Suprapubic skin (tissue), 4 donors: ENCODE results near the gene ZNF44. TPM values are rescaled to one million over a fixed set of nuclear protein-coding genes. Genes with fewer than 3 reads are reported as not detected.

Source experiments
- DNase-seq, 2 donors: peaks; one replicate each; pipeline ENCODE4 v3.0.0-alpha.2; 2019; ENCODE audit warnings: low spot score in 2 of 2
- H3K27ac ChIP-seq: fragments of 200-600 bp; sonication (generic); one replicate; pipeline ENCODE4 v1.5.1; 2019
- H3K27me3 ChIP-seq: fragments of 200-600 bp; sonication (generic); one replicate; pipeline ENCODE4 v1.5.1; 2019
- H3K36me3 ChIP-seq: fragments of 200-600 bp; sonication (generic); one replicate; pipeline ENCODE4 v1.5.1; 2019
- H3K4me1 ChIP-seq: fragments of 200-600 bp; sonication (generic); one replicate; pipeline ENCODE4 v1.5.1; 2019
- H3K4me3 ChIP-seq: fragments of 200-600 bp; sonication (generic); one replicate; pipeline ENCODE4 v1.5.1; 2019; ENCODE audit warnings: mild to moderate bottlenecking
- H3K9me3 ChIP-seq: fragments of 200-600 bp; sonication (generic); one replicate; pipeline ENCODE4 v1.5.1; 2019
- EP300 ChIP-seq: sonication (generic); formaldehyde crosslinking; IDR thresholded peaks from one replicate; pipeline ENCODE4 v1.6.1; 2017; ENCODE audit warnings: antibody characterized with exemption
- POLR2A ChIP-seq, 2 donors: fragments of 450-650 bp; IDR thresholded peaks; one replicate each; pipeline ENCODE4 v1.6.1; 2017; ENCODE audit warnings: antibody characterized with exemption in 2 of 2, mild to moderate bottlenecking in 2 of 2, moderate library complexity in 2 of 2
- POLR2AphosphoS5 ChIP-seq, 3 donors: sonication (generic); formaldehyde crosslinking; IDR thresholded peaks; one replicate each; pipeline ENCODE4 v1.6.1; 2017; ENCODE audit warnings: antibody characterized with exemption in 3 of 3
- WGBS: methylation state at CpG from one replicate; pipeline ENCODE4 v1.1.5; 2018; 5-methylcytosine and 5-hydroxymethylcytosine counted together
- total RNA-seq, 4 donors: library from RNA; depleted of rRNA; stranded (reverse); fragments of >200 nt; gene quantifications; one replicate each; pipeline ENCODE4 v1.1.0, GENCODE V29; 2016
- TF ChIP-seq, protein P1 (sequence below), 2 donors: fragments of 200-600 bp in 1 of 2; fragments of 450-650 bp in 1 of 2; sonication (generic) in 1 of 2; IDR thresholded peaks; one replicate each; pipeline ENCODE4 v1.5.1; 2016 to 2019; ENCODE audit warnings: antibody characterized with exemption in 2 of 2, mild to moderate bottlenecking in 1 of 2, moderate library complexity in 1 of 2

The ZNF44 gene
- total RNA-seq, 4 donors from 2014 or later: 7.2 to 24.2 (median 11.7) TPM

DNA sequence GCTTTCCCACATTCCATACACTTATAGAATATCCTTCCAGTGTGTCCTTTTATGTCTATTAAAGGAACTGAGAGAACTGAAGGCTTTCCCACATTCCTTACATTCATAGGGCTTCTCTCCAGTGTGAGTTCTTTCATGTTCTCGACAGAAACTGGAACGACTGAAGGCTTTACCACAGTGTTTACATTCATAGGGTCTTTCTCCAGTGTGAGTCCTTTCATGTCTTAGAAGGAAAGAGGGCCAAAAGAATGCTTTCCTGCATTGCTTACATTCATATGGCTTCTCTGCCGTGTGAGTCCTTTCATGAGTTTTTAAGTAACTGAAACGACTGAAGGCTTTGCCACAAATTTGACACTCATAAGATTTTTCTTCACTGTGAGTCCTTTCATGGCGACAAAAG is 22.3 kb downstream of the ZNF44 start:
- WGBS: 91% methylated on average over 5 of the region's 5 CpGs
- Histone ChIP-seq H3K36me3 (peaks cover 64% of the 10 kb centered on the region), H3K9me3 (peaks cover 47% of the 10 kb centered on the region)

DNA sequence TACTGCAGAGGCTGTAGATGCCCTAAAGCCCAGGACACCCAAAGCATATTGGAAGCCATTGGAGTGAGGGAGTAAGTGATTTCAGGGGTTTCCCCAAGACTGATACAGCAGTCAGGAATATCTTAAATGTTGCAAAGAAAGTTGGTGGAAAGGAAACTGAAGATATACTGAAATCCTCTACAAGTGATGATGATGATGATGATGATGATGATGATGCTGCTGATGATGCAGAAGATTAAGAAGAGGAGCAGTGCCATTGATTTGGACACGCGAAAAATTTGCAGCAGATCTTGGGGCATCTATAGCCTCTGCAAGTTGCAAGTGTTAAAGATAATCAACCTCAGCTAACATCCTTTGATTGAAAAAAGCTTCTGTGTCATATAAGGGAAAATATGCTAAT is 23.8 kb downstream of the ZNF44 start:
- no peak overlapping the region for H3K4me3 ChIP-seq
- peaks cover 62% of the 10 kb centered on the region for H3K36me3 ChIP-seq
- H3K27me3 ChIP-seq: no peaks in the 10 kb centered on the region
- TF ChIP-seq POLR2AphosphoS5 (IDR thresholded peaks at IDR 0.05): no peak
- TF ChIP-seq EP300: no peak
- TF ChIP-seq, protein P1, sequence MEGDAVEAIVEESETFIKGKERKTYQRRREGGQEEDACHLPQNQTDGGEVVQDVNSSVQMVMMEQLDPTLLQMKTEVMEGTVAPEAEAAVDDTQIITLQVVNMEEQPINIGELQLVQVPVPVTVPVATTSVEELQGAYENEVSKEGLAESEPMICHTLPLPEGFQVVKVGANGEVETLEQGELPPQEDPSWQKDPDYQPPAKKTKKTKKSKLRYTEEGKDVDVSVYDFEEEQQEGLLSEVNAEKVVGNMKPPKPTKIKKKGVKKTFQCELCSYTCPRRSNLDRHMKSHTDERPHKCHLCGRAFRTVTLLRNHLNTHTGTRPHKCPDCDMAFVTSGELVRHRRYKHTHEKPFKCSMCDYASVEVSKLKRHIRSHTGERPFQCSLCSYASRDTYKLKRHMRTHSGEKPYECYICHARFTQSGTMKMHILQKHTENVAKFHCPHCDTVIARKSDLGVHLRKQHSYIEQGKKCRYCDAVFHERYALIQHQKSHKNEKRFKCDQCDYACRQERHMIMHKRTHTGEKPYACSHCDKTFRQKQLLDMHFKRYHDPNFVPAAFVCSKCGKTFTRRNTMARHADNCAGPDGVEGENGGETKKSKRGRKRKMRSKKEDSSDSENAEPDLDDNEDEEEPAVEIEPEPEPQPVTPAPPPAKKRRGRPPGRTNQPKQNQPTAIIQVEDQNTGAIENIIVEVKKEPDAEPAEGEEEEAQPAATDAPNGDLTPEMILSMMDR (IDR thresholded peaks at IDR 0.05): no peak
- no peak for TF ChIP-seq POLR2A (IDR thresholded peaks at IDR 0.05)
- DNase-seq: no peak
- H3K9me3 ChIP-seq: peaks cover 52% of the 10 kb centered on the region
- H3K27ac ChIP-seq: no peak overlapping the region
- no peaks in the 10 kb centered on the region for H3K4me1 ChIP-seq
- WGBS: 96% methylated on average over 2 of the region's 2 CpGs

More for the DNA sequence above, 22.3 kb downstream of the ZNF44 start:
- DNase-seq: no peak
- H3K27me3 ChIP-seq: no peaks in the 10 kb centered on the region
- TF ChIP-seq POLR2A (IDR thresholded peaks at IDR 0.05): no peak
- TF ChIP-seq POLR2AphosphoS5 (IDR thresholded peaks at IDR 0.05): no peak
- TF ChIP-seq, protein P1 (IDR thresholded peaks at IDR 0.05): no peak
- no peak for TF ChIP-seq EP300
- H3K27ac ChIP-seq: no peak overlapping the region
- H3K4me1 ChIP-seq: no peaks in the 10 kb centered on the region
- no peak overlapping the region for H3K4me3 ChIP-seq

DNA sequence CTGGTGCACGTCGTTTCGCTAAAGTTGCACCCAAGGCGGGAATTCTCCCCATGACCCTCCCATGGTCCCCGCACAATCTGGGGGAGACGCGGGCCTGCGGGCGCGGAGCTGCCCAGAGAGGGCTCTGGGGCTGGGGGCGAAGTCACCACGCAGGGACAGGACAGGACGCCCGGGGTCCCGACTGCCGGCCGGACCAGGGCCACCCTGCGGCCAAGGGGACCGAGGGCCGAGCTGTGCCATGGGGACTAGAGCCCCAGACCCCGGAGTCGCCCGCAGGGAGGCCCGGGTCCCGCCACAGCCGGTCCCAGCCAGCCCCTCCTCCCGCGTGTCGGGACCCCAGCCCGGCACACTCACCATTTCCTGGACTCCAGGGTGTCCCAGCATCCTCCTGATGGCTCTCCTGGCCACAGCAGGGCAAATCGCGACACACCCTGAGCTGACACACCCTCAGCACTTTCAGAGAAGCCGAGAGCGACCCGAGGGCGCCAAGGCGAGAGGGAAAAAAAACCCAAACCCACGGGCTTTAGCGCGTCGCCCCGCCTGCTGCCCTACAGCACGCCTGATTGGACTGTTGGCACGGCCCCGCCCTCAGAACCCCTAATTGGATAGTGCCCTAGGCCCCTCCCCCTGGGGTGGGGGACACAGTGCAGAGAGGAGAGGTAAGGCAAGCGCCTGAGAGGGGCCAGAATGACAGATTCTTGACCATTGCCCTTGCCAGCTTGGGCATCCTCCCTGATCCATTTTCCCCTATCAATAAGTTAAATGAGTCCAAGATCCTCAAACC is 28.6 kb downstream of the ZNF44 start:
- H3K36me3 ChIP-seq: peaks cover 16% of the 10 kb centered on the region
- DNase-seq: no peak
- 64% methylated on average over 8 of the region's 46 CpGs for WGBS
- no peaks in the 10 kb centered on the region for H3K27me3 ChIP-seq
- TF ChIP-seq, protein P1 (IDR thresholded peaks at IDR 0.05): no peak
- H3K4me1 ChIP-seq: no peaks in the 10 kb centered on the region
- peaks cover 40% of the 10 kb centered on the region for H3K9me3 ChIP-seq
- H3K27ac ChIP-seq: no peak overlapping the region
- H3K4me3 ChIP-seq: no peak overlapping the region

DNA sequence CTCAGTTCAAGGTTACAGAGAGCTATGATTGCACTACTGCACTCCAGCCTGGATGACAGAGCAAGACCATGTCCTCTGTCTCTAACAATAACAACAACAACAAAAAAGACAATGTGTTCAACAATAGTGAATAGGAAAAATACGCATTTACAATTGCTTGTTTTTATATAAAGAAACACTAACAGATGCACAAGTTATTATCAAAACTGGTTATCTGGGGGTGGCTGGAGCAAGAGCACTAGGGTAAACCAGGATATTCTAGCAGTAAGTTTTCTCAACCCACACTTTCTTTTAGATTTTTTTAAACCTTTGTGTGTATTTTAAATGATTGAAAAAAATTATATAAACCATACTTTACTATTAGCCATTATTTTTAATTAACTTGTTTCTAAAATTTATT is 33.1 kb downstream of the ZNF44 start:
- Histone ChIP-seq H3K4me3 (no peak overlapping the region), H3K27me3 (no peaks in the 10 kb centered on the region), H3K4me1 (no peaks in the 10 kb centered on the region), H3K9me3 (peaks cover 29% of the 10 kb centered on the region), H3K36me3 (no peaks in the 10 kb centered on the region), H3K27ac (no peak overlapping the region)
- TF ChIP-seq POLR2A (IDR thresholded peaks at IDR 0.05) (no peak), POLR2AphosphoS5 (IDR thresholded peaks at IDR 0.05) (no peak), EP300 (no peak)
- TF ChIP-seq, protein P1 (IDR thresholded peaks at IDR 0.05): no peak
- 96% methylated on average over 1 of the region's 1 CpG for WGBS
- no peak for DNase-seq

DNA sequence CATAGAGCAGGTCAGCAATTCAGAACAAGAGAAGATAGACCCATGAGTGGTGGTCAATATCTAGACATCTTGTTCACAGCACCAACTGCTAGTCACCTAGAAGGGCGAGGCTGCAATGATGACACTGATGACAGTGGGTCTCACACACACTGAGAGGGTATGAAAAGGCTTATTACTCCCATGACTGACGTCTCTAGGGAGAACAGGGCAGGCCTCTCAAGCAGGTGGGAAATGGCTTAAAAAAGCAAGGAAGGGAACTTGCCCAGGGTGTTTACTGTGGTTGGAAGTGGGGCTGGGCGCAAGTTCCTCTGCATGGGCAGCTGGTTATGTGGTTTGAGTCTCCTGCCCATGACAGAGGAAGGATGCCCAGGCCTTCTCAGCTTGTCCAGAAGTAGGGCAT is 33.8 kb downstream of the ZNF44 start:
- H3K4me1 ChIP-seq: no peaks in the 10 kb centered on the region
- no peaks in the 10 kb centered on the region for H3K36me3 ChIP-seq
- 93% methylated on average over 3 of the region's 3 CpGs for WGBS
- peaks cover 24% of the 10 kb centered on the region for H3K9me3 ChIP-seq
- no peak for DNase-seq
- H3K27me3 ChIP-seq: no peaks in the 10 kb centered on the region
- TF ChIP-seq EP300 (no peak), POLR2A (IDR thresholded peaks at IDR 0.05) (no peak), POLR2AphosphoS5 (IDR thresholded peaks at IDR 0.05) (no peak)
- TF ChIP-seq, protein P1 (IDR thresholded peaks at IDR 0.05): no peak
- H3K4me3 ChIP-seq: no peak overlapping the region
- H3K27ac ChIP-seq: no peak overlapping the region
